ENCODE results near the gene MYBBP1A.

Gene MYBBP1A

DNA sequence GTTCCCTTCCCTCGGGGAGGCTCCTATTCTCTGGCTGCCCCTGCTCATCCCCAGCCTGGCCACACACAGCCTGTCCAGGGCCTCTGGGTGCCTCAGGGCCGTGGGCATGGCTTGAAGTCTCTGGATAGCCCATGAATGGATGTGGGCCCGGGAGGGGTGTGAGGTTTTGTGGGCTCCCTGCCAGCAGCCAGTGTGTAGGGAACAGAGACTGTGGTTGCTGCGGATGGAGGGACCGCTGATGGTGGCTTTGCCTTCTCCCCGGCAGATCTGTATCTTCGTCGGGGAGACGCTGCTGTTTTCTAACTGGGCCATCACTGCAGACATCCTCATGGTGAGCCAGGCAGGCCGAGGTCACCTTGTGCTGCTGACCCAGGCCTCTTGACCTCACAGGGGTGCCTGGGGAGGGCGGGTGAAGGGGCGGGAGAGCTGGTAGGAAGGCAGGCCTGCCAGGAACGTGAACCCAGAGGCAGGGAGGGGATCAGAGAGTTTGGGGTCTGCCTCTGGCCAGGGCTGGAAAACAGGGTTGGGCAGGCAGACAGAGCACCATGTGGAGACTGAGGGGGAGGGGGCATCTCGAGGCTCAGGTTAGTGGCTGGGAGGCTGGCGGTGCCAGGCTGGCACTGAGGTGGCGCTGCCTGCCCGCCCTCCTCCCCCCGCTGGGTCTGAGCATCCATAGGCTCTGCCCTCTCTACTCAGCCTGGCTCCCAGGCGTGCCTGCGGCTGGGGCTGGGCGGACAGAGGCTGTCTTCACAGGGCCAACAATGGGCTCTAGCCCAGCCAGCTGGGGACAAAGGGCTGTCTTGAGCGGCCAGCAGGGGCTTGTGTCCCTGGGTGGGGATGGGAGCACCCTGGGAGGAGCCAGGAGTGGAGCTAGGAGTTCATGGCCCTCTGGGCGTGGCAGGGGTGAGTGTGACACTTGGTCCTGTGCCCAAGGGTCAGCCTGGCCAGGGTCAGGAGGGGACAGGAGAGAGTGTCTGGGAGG lies 21.4 kb downstream of the MYBBP1A start:
- Histone ChIP-seq H3K4me1 (ENCODE audit: control insufficient read depth, insufficient read depth, low read length) (peaks cover 20% of the 10 kb centered on the region), H3K4me3 (ENCODE audit: low read length) (no peak overlapping the region), H3K36me3 (ENCODE audit: control insufficient read depth, insufficient read depth, low read length, severe bottlenecking) (peaks cover 6% of the 10 kb centered on the region), H3K9me3 (ENCODE audit: control insufficient read depth, low read length) (no peaks in the 10 kb centered on the region), H3K9ac (ENCODE audit: low read length) (no peak overlapping the region), H3K27me3 (replicated peaks; ENCODE audit: control insufficient read depth, insufficient read depth, low read length) (no peaks in the 10 kb centered on the region)
- DNase-seq (ENCODE audit: low read depth): no peak

DNA sequence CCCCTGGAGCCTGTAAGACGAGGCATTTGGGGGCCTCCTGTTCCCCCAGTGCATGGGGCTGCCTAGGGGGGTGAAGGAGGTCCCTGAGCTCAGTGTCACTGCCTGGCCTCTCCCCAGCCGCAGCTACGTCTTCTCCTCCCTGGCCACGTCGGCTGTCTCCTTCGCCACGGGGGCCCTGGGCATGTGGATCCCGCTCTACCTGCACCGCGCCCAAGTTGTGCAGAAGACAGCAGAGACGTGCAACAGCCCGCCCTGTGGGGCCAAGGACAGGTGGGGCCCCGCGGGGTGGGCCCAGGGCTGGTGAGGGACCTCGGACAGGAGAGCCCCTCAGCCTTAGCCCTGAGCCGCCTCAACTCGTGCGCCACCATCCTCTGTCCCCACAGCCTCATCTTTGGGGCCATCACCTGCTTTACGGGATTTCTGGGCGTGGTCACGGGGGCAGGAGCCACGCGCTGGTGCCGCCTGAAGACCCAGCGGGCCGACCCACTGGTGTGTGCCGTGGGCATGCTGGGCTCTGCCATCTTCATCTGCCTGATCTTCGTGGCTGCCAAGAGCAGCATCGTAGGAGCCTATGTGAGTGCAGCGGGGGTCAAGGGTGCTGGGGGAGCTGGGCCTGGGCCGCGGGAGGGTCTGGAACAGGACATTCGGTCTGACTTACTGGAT lies 22.2 kb downstream of the MYBBP1A start:
- peaks cover 22% of the 10 kb centered on the region for H3K4me1 ChIP-seq (ENCODE audit: control insufficient read depth, insufficient read depth, low read length)
- H3K9ac ChIP-seq (ENCODE audit: low read length): no peak overlapping the region
- H3K9me3 ChIP-seq (ENCODE audit: control insufficient read depth, low read length): no peaks in the 10 kb centered on the region
- no peak for DNase-seq (ENCODE audit: low read depth)
- no peaks in the 10 kb centered on the region for H3K27me3 ChIP-seq (replicated peaks; ENCODE audit: control insufficient read depth, insufficient read depth, low read length)
- no peak overlapping the region for H3K4me3 ChIP-seq (ENCODE audit: low read length)
- no peaks in the 10 kb centered on the region for H3K36me3 ChIP-seq (ENCODE audit: control insufficient read depth, insufficient read depth, low read length, severe bottlenecking)

DNA sequence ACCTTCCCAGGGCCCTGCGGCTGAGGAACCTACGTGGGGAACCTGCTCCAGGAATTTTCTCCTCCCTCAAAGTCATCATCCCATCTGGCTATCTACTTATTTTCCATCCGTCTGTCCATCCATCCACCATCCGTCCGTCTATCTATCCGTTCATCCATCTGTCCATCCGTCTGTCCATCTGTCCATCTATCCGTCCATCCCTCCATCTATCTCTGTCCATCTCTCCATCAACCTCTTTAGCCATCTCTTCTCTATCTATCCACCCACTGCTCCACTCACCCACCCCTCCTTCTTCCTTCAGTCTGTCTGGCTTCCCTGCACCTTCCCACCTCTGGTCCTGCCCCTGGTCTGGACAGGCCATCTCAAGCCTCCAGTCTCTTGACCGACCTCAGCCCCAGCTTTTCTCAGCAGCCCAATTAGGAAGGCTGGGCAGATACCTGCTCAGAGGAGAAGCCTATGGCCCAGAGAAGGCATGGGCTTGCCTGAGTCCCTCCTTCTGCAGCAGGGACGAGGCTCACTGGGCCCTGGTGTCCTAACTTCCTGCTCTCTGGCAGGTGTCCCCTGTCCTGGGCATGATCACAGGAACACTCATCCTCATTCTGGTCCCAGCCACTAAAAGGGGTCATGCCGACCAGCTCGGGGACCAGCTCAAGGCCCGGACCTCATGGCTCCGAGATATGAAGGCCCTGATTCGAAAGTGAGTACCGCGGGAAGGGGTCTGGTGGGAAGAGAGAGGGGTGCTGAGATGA lies 23.0 kb downstream of the MYBBP1A start:
- DNase-seq (ENCODE audit: low read depth): no peak
- H3K4me1 ChIP-seq (ENCODE audit: control insufficient read depth, insufficient read depth, low read length): peaks cover 22% of the 10 kb centered on the region
- H3K9me3 ChIP-seq (ENCODE audit: control insufficient read depth, low read length): no peaks in the 10 kb centered on the region
- no peaks in the 10 kb centered on the region for H3K36me3 ChIP-seq (ENCODE audit: control insufficient read depth, insufficient read depth, low read length, severe bottlenecking)
- H3K9ac ChIP-seq (ENCODE audit: low read length): no peak overlapping the region
- no peaks in the 10 kb centered on the region for H3K27me3 ChIP-seq (replicated peaks; ENCODE audit: control insufficient read depth, insufficient read depth, low read length)
- no peak overlapping the region for H3K4me3 ChIP-seq (ENCODE audit: low read length)

DNA sequence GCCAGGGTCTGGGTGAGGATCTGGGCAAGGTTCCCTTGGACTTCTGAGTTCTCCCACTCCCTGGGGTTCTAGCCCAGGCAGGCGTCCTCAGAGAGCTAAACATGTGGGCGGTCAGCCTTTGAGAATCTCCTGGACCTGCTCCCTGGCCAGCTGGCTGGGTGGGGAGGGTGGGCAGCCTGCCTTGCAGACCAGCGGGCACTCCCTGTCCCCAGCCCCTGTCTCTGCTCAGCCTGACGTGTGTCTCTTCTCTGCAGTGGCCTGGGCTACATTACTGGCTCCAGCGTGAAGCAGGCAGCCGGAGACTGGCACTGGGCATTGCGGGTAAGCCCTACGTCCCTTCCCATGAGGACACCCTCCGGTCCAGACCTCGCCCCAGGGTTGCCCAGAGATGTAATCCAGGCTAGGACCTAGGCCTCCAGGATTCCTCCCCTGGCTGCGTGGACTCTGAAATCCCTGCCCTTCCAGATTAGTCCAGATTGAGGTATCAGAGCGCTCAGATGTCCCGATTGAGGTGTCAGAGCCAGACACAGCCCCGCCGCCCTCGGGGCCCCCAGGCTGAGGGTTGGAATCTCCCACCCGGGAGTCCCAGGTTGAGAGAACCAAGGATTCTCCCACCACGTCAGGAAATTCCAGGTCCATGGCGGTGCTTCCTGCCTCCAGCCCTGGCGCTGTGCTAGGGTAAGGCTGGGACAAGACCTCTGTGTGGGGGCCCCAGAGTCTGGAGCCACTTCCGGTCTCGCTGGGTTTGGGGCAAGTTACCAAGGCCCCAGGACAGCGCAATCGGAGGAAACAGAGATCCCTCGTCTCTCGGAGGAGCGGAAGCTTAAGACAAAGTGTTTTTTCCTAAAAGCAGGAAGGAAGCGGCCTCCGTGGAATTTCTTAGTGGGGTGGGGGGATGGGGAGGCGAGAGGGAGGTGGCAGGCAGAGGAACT lies 24.1 kb downstream of the MYBBP1A start:
- H3K9ac ChIP-seq (ENCODE audit: low read length): no peak overlapping the region
- no peak for DNase-seq (ENCODE audit: low read depth)
- H3K4me1 ChIP-seq (ENCODE audit: control insufficient read depth, insufficient read depth, low read length): peaks cover 18% of the 10 kb centered on the region
- no peak overlapping the region for H3K4me3 ChIP-seq (ENCODE audit: low read length)
- H3K9me3 ChIP-seq (ENCODE audit: control insufficient read depth, low read length): no peaks in the 10 kb centered on the region
- no peaks in the 10 kb centered on the region for H3K36me3 ChIP-seq (ENCODE audit: control insufficient read depth, insufficient read depth, low read length, severe bottlenecking)
- peaks cover under 1% of the 10 kb centered on the region for H3K27me3 ChIP-seq (replicated peaks; ENCODE audit: control insufficient read depth, insufficient read depth, low read length)

DNA sequence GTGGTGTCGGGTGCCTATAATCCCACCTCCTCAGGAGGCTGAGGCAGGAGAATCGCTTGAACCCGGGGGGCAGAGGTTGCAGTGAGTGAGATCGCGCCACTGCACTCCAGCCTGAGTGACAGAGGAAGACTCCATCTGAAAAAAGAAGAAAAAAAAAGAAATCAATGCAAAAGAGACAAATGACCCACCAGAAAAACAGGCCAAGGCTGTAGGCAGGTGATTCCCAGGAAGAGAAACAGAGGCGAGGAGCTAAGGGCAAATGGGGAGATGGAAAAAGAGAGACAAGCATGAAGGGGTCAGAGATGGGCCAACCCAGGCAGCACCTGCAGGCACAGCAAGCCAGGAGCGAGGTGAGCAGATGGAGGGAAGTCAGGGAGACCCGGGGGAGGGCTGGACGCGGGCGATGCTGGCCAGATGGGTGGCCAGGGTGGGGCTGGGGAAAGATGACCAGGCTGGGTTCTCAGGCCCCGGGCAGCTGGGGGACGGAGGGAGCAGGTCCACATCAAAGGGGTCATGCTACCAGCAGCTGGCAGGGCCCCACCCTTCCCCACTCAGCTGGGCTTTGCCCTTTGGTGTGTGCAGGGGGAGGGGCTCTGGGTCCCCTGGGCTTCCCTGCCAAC lies 25.5 kb downstream of the MYBBP1A start:
- no peak for DNase-seq (ENCODE audit: low read depth)
- Histone ChIP-seq H3K4me1 (ENCODE audit: control insufficient read depth, insufficient read depth, low read length) (peaks cover 18% of the 10 kb centered on the region), H3K9ac (ENCODE audit: low read length) (no peak overlapping the region), H3K36me3 (ENCODE audit: control insufficient read depth, insufficient read depth, low read length, severe bottlenecking) (no peaks in the 10 kb centered on the region), H3K27me3 (replicated peaks; ENCODE audit: control insufficient read depth, insufficient read depth, low read length) (peaks cover 11% of the 10 kb centered on the region), H3K4me3 (ENCODE audit: low read length) (no peak overlapping the region), H3K9me3 (ENCODE audit: control insufficient read depth, low read length) (no peaks in the 10 kb centered on the region)

DNA sequence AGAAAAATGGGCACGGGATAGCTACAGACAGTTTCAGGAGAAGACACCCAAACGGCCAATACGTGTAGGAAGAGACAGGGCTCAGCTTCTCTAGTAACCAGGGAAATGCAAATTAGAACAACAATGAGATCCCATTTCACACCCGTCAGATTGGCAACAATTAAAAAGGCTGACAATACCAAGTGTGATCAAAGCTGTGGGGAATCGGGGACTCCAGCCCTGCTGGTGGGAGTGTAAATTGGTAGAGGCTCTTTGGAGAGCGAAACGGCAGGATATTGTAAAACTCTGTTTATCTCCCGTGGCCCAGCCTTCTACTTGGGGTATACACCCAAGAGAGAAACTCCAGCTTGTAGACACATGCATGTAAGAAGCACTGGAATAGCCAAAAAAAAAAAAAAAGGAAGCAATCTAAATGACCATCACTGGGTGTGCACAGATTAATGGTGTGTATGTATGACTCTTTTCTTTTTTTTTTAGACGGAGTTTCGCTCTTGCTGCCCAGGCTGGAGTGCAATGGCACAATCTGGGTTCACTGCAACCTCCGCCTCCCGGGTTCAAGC lies 27.5 kb downstream of the MYBBP1A start:
- DNase-seq (ENCODE audit: low read depth): no peak
- Histone ChIP-seq H3K9ac (ENCODE audit: low read length) (peak overlapping the region; percentile 12), H3K9me3 (ENCODE audit: control insufficient read depth, low read length) (no peaks in the 10 kb centered on the region), H3K27me3 (replicated peaks; ENCODE audit: control insufficient read depth, insufficient read depth, low read length) (peaks cover 11% of the 10 kb centered on the region), H3K4me1 (ENCODE audit: control insufficient read depth, insufficient read depth, low read length) (peaks cover 18% of the 10 kb centered on the region), H3K36me3 (ENCODE audit: control insufficient read depth, insufficient read depth, low read length, severe bottlenecking) (no peaks in the 10 kb centered on the region), H3K4me3 (ENCODE audit: low read length) (no peak overlapping the region)

DNA sequence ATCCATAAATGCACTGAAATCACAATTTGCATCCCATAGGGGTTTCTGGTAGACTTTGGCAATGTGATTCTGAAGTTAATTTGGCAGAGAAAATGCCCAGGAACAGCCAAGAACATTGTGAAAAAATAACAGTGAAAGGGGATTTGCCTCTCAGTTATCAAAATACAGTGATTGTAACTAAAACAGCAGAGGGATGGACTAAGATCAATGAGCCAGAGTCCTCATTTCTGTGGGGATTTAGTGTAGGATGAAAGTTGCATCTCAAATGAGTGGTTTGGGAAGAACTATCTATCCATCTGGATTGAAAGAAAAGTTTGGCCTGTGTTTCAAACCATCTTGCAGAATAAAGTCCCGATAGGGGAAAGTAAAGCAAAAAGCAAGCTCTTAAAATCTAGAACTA lies 28.1 kb downstream of the MYBBP1A start:
- H3K4me1 ChIP-seq (ENCODE audit: control insufficient read depth, insufficient read depth, low read length): peaks cover 18% of the 10 kb centered on the region
- H3K36me3 ChIP-seq (ENCODE audit: control insufficient read depth, insufficient read depth, low read length, severe bottlenecking): no peaks in the 10 kb centered on the region
- no peak overlapping the region for H3K4me3 ChIP-seq (ENCODE audit: low read length)
- no peak for DNase-seq (ENCODE audit: low read depth)
- no peaks in the 10 kb centered on the region for H3K9me3 ChIP-seq (ENCODE audit: control insufficient read depth, low read length)
- peaks cover 11% of the 10 kb centered on the region for H3K27me3 ChIP-seq (replicated peaks; ENCODE audit: control insufficient read depth, insufficient read depth, low read length)
- H3K9ac ChIP-seq (ENCODE audit: low read length): peak overlapping the region; percentile 12

DNA sequence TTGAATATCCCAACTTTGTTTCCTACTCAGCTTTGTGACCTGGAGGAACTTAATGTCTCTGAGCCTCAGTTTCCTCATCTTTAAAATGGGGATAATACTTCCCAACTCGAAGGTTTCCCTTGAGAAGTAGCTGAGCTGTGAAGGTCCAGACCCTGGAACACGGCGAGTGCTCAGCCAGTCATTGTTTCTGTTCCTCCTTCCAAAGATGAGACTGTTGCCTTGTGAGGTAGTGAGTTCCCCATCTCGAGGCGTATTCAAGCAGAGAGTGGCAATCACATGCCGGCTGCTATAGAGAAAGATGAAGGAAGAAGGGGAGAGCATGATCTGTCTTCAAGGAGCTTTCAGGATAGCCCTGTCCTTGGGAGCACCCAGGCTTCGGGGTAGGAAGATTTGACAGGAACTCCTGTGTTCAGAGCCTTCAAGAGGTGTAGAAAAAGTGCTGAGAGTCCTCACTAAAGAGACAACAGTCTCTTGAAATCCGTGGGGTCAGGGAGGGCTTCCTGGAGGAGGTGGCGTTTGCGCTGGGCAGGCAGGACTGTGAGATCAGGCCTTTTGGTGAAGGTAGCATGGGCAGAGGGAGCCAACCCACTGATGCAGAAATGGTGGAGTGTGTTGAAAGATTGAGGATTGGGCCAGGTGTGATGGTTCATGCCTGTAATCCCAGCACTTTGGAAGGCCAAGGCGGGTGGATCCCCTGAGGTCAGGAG lies 29.3 kb downstream of the MYBBP1A start:
- no peaks in the 10 kb centered on the region for H3K9me3 ChIP-seq (ENCODE audit: control insufficient read depth, low read length)
- no peak for DNase-seq (ENCODE audit: low read depth)
- peaks cover 11% of the 10 kb centered on the region for H3K27me3 ChIP-seq (replicated peaks; ENCODE audit: control insufficient read depth, insufficient read depth, low read length)

DNA sequence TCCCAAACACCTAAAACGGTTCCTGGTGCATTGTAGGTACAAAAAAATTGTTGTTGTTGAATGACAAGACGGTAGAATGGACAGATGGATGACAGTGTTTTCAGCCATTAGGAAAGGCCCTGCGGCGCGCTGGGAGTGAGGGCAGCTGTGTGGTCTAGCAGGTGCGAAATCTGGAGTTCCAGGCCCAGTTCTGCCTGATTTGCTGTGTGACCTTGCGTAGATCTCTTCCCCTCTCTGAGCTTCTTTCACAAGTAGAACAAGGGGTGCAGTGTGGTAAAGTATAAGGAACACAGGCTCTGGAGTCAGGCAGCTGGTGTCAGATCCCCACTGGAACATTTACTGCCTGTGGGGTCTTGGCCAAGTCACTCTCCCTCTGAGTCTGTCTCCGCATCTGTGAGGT lies 31.2 kb downstream of the MYBBP1A start:
- Histone ChIP-seq H3K4me1 (ENCODE audit: control insufficient read depth, insufficient read depth, low read length) (peaks cover 27% of the 10 kb centered on the region), H3K36me3 (ENCODE audit: control insufficient read depth, insufficient read depth, low read length, severe bottlenecking) (no peaks in the 10 kb centered on the region), H3K9me3 (ENCODE audit: control insufficient read depth, low read length) (no peaks in the 10 kb centered on the region), H3K4me3 (ENCODE audit: low read length) (no peak overlapping the region), H3K27me3 (replicated peaks; ENCODE audit: control insufficient read depth, insufficient read depth, low read length) (peaks cover 13% of the 10 kb centered on the region), H3K9ac (ENCODE audit: low read length) (no peak overlapping the region)
- DNase-seq (ENCODE audit: low read depth): no peak

More for the DNA sequence above, 29.3 kb downstream of the MYBBP1A start:
- Histone ChIP-seq H3K4me3 (ENCODE audit: low read length) (no peak overlapping the region), H3K4me1 (ENCODE audit: control insufficient read depth, insufficient read depth, low read length) (peaks cover 27% of the 10 kb centered on the region), H3K9ac (ENCODE audit: low read length) (no peak overlapping the region), H3K36me3 (ENCODE audit: control insufficient read depth, insufficient read depth, low read length, severe bottlenecking) (no peaks in the 10 kb centered on the region)
